ENCODE data around the gene LIF. TPM values are rescaled to one million over a fixed set of nuclear protein-coding genes. Genes with fewer than 3 reads are reported as not detected.
"Not testable (repeated sequence)": the region's sequence is repeated elsewhere in the genome, so short reads cannot be mapped to it uniquely, and the experiment has no call there.

The LIF gene
- total RNA-seq, 1 experiment from 2014 or later: 34.4 TPM

- no peak for ATAC-seq
- no peak for TF ChIP-seq SIN3A (IDR thresholded peaks at IDR 0.05; ENCODE audit: borderline replicate concordance, insufficient read depth, low read depth, low read length)
- no peak for TF ChIP-seq POLR2AphosphoS5 (IDR thresholded peaks at IDR 0.05; ENCODE audit: low read depth, low read length)
- no peak for TF ChIP-seq TCF7L2 (IDR thresholded peaks at IDR 0.05; ENCODE audit: low read depth, low read length)
- no peak for TF ChIP-seq REST (IDR thresholded peaks at IDR 0.05; ENCODE audit: insufficient read depth in 1 of 2, low read depth in 2 of 2, low read length in 1 of 2)
- TF ChIP-seq, protein P1, sequence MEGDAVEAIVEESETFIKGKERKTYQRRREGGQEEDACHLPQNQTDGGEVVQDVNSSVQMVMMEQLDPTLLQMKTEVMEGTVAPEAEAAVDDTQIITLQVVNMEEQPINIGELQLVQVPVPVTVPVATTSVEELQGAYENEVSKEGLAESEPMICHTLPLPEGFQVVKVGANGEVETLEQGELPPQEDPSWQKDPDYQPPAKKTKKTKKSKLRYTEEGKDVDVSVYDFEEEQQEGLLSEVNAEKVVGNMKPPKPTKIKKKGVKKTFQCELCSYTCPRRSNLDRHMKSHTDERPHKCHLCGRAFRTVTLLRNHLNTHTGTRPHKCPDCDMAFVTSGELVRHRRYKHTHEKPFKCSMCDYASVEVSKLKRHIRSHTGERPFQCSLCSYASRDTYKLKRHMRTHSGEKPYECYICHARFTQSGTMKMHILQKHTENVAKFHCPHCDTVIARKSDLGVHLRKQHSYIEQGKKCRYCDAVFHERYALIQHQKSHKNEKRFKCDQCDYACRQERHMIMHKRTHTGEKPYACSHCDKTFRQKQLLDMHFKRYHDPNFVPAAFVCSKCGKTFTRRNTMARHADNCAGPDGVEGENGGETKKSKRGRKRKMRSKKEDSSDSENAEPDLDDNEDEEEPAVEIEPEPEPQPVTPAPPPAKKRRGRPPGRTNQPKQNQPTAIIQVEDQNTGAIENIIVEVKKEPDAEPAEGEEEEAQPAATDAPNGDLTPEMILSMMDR (IDR thresholded peaks at IDR 0.05): no peak
- intact Hi-C loops (cut with micrococcal nuclease; ENCODE audit: unreplicated experiment) (no loop called here), in situ Hi-C loops (cut with HindIII; ENCODE audit: low pct_unique_long_range_greater_than_20kb, low sequenced_read_pairs) (no loop called here)
- BruUV-seq (replicated peaks): no TSS peak
- ChIA-PET POLR2A (no interaction called here), CTCF (no interaction called here)
- Histone ChIP-seq H3K4me3 (ENCODE audit: low read depth in 2 of 2, low read length in 2 of 2) (no peak overlapping the region), H3K27ac (ENCODE audit: low read length) (peak overlapping the region; percentile 84), H3K9me3 (ENCODE audit: control insufficient read depth, insufficient read depth, low read depth, low read length) (peaks cover 6% of the 10 kb centered on the region; the same call in 1 of the 2 replicates), H3K27me3 (ENCODE audit: control insufficient read depth, insufficient read depth, low read length) (no peaks in the 10 kb centered on the region), H3K36me3 (ENCODE audit: control insufficient read depth, insufficient read depth, low read length) (no peaks in the 10 kb centered on the region), H3K4me1 (ENCODE audit: control insufficient read depth, insufficient read depth, low read length) (peaks cover 37% of the 10 kb centered on the region)
- no peak for DNase-seq (ENCODE audit: low read depth, low spot score)
Measured at GRCh38 chr22:30202531-30203006, 44.0 kb downstream of the LIF start.

DNA sequence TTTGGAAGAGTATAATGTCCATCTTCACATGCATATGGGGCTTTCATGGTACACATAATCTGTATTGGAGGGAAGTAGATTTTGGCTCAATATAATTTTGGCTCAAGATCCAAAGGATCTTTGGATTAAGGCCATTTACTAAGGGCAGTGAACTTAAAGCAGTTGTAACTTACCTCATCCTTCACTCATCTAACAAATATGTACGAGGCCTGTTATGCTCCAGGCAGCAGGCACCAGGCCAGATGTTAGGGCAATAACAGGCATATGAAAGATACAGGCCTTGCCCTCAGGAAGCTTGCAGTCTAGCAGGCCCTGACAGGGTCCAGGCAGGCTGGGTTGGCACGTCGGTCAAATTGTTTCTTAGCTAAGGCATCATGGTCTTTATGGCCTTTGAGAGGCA is 44.6 kb downstream of the LIF start:
- POLR2A ChIA-PET: no interaction called here
- Histone ChIP-seq H3K4me1 (ENCODE audit: control insufficient read depth, insufficient read depth, low read length) (peaks cover 36% of the 10 kb centered on the region), H3K36me3 (ENCODE audit: control insufficient read depth, insufficient read depth, low read length) (no peaks in the 10 kb centered on the region), H3K4me3 (ENCODE audit: low read depth in 2 of 2, low read length in 2 of 2) (no peak overlapping the region), H3K27ac (ENCODE audit: low read length) (peak overlapping the region; percentile 84), H3K9me3 (ENCODE audit: control insufficient read depth, insufficient read depth, low read depth, low read length) (peaks cover 6% of the 10 kb centered on the region; the same call in 1 of the 2 replicates), H3K27me3 (ENCODE audit: control insufficient read depth, insufficient read depth, low read length) (no peaks in the 10 kb centered on the region)
- intact Hi-C loops (cut with micrococcal nuclease; ENCODE audit: unreplicated experiment) (no loop called here), in situ Hi-C loops (cut with HindIII; ENCODE audit: low pct_unique_long_range_greater_than_20kb, low sequenced_read_pairs) (no loop called here)
- BruUV-seq (replicated peaks): no TSS peak
- no peak for TF ChIP-seq POLR2AphosphoS5 (IDR thresholded peaks at IDR 0.05; ENCODE audit: low read depth, low read length)
- no peak for TF ChIP-seq REST (IDR thresholded peaks at IDR 0.05; ENCODE audit: insufficient read depth in 1 of 2, low read depth in 2 of 2, low read length in 1 of 2)
- TF ChIP-seq, protein P1 (IDR thresholded peaks at IDR 0.05): no peak
- TF ChIP-seq TCF7L2 (IDR thresholded peaks at IDR 0.05; ENCODE audit: low read depth, low read length): no peak
- TF ChIP-seq SIN3A (IDR thresholded peaks at IDR 0.05; ENCODE audit: borderline replicate concordance, insufficient read depth, low read depth, low read length): no peak
- ATAC-seq (no peak), DNase-seq (ENCODE audit: low read depth, low spot score) (no peak)
- CTCF ChIA-PET: no interaction called here

DNA sequence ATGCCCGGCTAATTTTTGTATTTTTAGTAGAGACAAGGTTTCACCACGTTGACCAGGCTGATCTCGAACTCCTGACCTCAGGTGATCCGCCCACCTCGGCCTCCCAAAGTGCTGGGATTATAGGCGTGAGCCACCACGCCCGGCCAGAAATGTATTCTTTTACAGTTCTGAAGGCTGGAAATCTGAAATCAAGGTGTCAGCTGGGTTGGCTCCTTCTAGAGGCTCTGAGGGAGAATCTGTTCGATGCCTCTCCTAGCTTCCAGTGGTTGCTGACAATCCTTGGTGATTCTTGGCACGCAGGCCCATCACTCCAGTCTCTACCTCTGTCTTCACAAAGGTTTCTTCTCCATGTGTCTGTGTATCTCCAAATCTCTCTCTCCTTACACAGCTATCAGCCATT is 45.7 kb downstream of the LIF start:
- BruUV-seq (replicated peaks); H3K9me3 ChIP-seq (ENCODE audit: control insufficient read depth, insufficient read depth, low read depth, low read length); H3K36me3 ChIP-seq (ENCODE audit: control insufficient read depth, insufficient read depth, low read length); CTCF ChIA-PET; ATAC-seq; intact Hi-C loops (cut with micrococcal nuclease; ENCODE audit: unreplicated experiment); H3K27me3 ChIP-seq (ENCODE audit: control insufficient read depth, insufficient read depth, low read length); H3K4me3 ChIP-seq (ENCODE audit: low read depth in 2 of 2, low read length in 2 of 2); DNase-seq (ENCODE audit: low read depth, low spot score); POLR2A ChIA-PET; in situ Hi-C loops (cut with HindIII; ENCODE audit: low pct_unique_long_range_greater_than_20kb, low sequenced_read_pairs): not testable (repeated sequence)
- peaks cover 36% of the 10 kb centered on the region for H3K4me1 ChIP-seq (ENCODE audit: control insufficient read depth, insufficient read depth, low read length)
- peak overlapping the region; percentile 20; the same call in 1 of the 2 replicates for H3K27ac ChIP-seq (ENCODE audit: low read length)

All from Panc1 (cell line).